HG02623 (cell line): ENCODE data around the gene QRICH2.
"Not testable (repeated sequence)": the region's sequence is repeated elsewhere in the genome, so short reads cannot be mapped to it uniquely, and the experiment has no call there.

Experiments
- ATAC-seq: cut with Tn5 transposase; IDR thresholded peaks from one replicate; pipeline ENCODE4 v1.9.1; 2021; ENCODE audit warnings: moderate library complexity; ENCODE audit not compliant: unreplicated experiment

The QRICH2 gene

DNA sequence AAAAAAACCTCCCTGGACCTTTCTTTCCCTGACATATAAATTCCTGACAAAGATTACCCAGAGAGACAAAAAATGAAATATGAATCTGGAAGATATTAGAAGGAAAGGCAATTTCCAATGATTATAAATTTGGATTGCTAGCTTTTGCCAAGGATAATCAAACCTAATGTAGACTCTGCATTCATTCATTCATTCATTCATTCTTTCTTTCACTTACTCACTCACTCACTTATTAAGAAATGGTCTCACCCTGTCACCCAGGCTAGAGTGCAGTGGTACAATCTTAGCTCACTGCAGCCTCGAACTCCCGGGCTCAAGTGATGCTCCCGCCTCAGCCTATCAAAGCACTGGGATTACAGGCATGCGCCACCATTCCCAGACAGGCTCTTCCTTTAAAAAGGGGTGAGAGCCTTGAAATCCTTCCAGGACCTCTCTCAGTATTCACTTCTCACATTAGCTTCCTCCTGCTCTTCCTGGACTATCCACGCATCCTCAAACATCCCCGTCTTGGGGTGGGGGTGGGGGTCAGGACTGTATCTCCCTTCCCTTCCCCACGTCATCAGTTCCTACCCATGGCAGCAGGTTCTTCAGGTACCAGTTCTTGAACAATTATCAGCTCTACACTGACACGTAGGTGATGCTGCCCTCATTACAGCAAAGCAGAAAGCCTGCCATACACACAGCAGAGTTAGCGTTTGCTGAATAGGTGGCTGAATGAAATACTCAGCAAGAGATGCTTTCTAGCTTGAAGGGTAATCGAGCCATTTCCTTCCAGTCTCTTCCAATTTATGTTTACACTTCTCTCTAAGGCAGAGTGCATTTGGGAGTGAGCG is 25.8 kb upstream of the QRICH2 start:
- ATAC-seq = no peak

DNA sequence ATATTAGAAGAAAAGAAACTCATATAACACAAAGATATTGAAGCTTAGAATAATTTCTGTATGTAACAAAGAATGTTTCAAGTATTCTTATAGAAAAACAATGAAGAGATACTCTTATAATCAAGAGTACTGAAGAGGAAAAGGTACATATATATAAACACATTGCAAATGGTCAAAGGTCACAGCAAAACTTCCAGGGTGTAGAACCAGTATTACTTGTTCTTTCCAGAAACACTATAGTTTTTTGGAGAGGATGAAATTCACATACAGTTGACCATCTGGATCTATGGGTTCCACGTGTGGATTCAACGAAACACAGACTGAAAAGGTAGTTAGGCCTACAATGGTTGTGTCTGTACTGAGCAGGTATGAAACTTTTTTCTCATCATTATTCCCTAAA is 23.0 kb upstream of the QRICH2 start:
- ATAC-seq = no peak

- ATAC-seq = no peak
Measured at GRCh38 chr17:76329664-76330063, 21.6 kb upstream of the QRICH2 start.

GRCh38 chr17:76327696-76328095 is 19.6 kb upstream of the QRICH2 start:
- no peak for ATAC-seq

- ATAC-seq = no peak
Measured at GRCh38 chr17:76326306-76326705, 18.2 kb upstream of the QRICH2 start.

DNA sequence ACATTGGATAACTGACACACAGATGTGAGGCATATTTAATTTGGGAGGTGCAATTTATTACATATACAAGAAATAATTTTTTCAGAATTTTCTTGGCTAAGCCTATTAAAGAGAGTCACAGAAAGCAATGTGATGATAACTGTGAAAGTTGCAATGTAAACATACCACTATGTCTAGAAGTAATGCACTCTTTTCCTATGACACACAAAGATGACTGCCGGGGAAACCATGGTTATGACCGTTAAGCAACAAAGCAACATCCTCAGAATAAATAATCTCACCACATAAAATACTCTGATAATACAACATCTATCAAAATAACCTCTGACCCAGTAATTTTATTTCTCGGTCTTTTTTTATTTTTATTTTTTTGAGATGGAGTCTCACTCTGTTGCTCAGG is 10.5 kb upstream of the QRICH2 start:
- ATAC-seq = no peak

DNA sequence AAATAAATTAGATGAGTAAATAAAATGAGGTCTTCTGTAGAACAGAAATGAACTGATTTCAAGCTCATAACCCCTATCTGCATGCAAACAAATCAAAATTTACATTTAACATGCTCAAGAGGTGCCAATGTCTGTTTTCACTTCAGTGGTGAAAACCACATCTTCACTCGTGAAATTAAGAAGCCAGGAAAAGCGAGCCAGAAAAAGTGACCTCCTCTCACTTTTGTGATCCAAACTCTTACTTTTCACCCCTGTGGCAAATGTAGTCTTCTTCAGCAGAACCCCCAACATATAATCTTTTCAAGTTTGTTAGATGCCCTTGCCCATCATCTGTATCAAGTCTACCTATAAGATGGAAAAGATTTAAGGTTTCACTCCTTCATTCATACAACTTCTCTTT is 9.5 kb upstream of the QRICH2 start:
- ATAC-seq = no peak

GRCh38 chr17:76314392-76315227 is 6.5 kb upstream of the QRICH2 start:
- no peak for ATAC-seq

GRCh38 chr17:76312735-76313134 is 4.7 kb upstream of the QRICH2 start:
- no peak for ATAC-seq

GRCh38 chr17:76309461-76309860 is 1.4 kb upstream of the QRICH2 start:
- no peak for ATAC-seq

- no peak for ATAC-seq
Measured at GRCh38 chr17:76307299-76307965, 644 bp downstream of the QRICH2 start.

DNA sequence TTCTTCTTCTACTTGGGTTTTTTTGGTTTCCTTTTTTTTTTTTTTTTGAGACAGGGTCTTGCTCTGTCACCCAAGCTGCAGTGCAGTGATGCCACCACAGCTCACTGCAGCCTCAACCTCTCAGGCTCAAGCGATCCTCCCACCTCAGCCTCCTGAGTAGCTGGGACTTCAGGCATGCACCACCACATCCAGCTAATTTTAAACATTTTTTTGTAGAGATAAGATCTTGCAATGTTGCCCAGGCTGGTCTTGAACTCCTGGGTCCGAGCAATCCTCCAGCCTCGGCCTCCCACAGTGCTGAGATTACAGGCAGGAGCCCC is 3.0 kb downstream of the QRICH2 start:
- ATAC-seq = not testable (repeated sequence)

- ATAC-seq = no peak
Measured at GRCh38 chr17:76304226-76305134, 3.6 kb downstream of the QRICH2 start.

DNA sequence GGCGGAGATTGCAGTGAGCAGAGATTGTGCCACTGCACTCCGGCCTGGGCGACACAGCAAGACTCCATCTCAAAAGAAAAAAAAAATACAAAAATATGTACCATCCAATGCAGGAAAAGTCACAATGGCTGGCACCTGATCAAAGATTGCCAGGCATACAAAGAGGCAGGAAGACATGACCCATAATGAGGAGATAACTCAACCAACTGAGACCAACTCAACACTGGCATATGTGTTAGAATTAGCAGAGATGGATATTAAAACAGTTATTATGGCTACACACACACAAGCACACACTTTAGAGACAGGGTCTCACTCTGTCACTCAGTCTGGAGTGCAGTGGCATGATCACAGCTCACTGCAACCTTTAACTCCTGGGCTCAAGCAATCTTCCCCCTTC is 10.6 kb downstream of the QRICH2 start:
- no peak for ATAC-seq

DNA sequence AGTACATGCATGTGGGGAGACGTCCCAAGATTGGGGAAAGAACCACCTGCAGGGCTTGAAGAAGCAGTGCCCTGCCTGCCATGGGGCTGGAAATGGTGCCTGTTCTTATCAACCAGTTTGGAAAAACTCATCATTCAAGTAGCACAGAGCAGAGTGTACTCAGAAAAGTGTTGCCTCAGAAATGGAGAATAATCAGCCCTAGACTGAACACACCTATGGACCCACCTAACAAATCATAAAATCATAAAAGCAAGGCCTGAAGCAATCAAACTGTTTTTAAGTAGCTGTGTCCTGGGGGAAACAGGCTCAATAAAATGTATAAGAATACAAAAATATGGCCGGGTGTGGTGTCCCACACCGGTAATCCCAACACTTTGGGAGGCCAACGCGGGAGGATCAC is 11.2 kb downstream of the QRICH2 start:
- ATAC-seq = no peak

- no peak for ATAC-seq
Measured at GRCh38 chr17:76296186-76296585, 11.9 kb downstream of the QRICH2 start.

DNA sequence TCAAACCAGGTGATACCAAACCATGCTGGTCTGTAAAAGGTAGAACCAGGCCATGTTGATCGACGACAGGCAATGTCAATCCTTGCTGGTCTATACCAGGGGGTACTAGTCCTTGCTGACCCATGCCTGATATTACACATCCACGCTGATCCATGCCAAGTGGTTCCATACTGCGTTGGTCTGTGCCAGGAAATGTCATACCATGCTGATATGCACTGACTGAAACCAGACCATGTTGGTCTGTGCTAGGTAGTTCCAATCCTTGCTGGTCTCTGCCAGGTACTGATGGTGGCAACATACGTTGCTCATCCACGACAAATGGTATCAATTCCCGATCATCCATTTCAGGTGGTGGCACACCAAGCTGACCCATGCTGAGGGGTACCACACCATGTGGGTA is 15.0 kb downstream of the QRICH2 start:
- ATAC-seq = no peak

DNA sequence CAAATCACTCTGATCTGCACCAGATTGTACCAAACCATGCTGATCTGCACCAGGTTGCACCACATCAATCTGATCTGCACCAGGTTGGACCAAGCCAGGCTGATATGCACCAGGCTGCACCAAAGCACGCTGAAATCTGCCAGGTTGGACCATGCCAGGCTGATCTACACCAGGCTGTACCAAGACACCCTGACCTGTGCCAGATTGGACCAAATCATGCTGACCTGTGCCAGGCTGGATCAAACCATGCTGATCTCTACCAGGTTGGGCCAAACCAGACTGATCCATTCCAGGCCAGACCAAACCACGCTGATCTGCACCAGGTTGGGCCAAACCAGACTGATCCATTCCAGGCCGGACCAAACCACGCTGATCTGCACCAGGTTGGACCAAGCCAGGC is 15.5 kb downstream of the QRICH2 start:
- ATAC-seq = no peak

DNA sequence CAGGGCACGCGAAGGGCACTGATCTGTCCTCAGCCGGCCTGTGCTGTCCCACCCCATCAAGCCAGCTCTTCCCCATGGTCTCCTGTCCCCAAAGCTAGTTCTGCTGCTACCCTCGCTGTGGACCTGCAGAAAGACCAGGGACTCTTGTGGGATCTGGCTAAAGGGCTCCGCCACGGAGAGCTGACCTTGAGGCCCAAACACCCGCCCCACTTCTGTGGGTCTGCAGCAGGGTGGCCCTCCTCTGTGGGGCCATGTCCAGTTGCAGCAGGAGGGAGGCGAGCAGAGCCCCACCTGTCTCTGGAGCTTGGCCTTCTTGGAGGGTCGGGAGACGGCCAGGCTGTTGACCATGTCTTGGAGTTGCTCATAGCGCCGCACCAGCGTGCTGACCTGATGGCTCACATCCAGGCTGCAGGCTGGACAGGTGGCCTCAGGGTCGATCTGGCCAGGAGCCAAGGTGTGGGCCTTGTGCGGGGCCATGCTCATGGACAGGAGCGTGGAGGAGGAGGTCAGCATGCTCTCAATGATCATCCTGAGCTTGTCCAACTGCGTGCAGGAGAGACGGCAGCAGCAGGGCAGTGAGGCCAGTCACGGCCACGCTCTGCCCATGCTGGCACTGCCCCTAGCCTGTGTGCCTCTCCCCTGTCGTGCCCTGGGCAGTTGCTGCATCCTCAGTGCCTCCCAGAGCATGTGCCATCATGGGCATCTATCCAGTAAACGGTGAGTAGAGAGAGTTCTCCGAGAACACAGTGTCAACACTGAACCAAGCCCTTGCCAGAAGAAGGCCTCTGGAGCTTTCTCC is 26.3 kb downstream of the QRICH2 start:
- no peak for ATAC-seq

DNA sequence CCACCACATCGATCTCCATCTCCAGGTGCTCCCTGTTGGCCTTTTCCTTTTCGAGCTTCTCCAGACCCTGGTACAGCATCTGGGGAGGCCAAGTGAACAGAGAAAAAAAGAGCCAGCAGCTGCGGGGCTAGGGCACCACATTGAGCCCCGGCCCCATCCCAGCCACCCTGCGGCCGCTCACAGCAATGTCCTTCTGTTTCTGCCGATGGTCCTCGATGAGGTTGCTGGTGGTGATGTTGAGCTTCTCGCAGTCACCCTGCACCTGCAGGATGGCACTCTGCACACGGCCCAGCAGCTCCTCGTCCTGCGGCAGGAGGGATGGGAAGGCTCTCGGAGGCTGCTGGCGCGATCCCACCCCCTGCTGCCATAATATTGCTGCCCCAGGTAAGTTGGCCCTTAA is 27.4 kb downstream of the QRICH2 start:
- no peak for ATAC-seq
